GM19397 (cell line): ENCODE results near the gene FOXRED2.
"Not testable (repeated sequence)": the region's sequence is repeated elsewhere in the genome, so short reads cannot be mapped to it uniquely, and the experiment has no call there.

ENCODE experiments used
- ATAC-seq: cut with Tn5 transposase; IDR thresholded peaks from one replicate; pipeline ENCODE4 v1.9.1; 2021; ENCODE audit warnings: mild to moderate bottlenecking, moderate library complexity; ENCODE audit not compliant: unreplicated experiment

FOXRED2 gene

GRCh38 chr22:36470162-36470993 lies 36.5 kb downstream of the FOXRED2 start:
- ATAC-seq = no peak

GRCh38 chr22:36469094-36469710 lies 37.6 kb downstream of the FOXRED2 start:
- no peak for ATAC-seq

GRCh38 chr22:36467946-36468345 lies 38.9 kb downstream of the FOXRED2 start:
- ATAC-seq = no peak

GRCh38 chr22:36467042-36467810 lies 39.6 kb downstream of the FOXRED2 start:
- no peak for ATAC-seq

- ATAC-seq = no peak
Measured at GRCh38 chr22:36466258-36466657, 40.6 kb downstream of the FOXRED2 start.

- ATAC-seq = no peak
Measured at GRCh38 chr22:36465232-36466021, 41.4 kb downstream of the FOXRED2 start.

GRCh38 chr22:36464715-36465231 lies 42.1 kb downstream of the FOXRED2 start:
- no peak for ATAC-seq

- no peak for ATAC-seq
Measured at GRCh38 chr22:36463783-36464184, 43.1 kb downstream of the FOXRED2 start.

GRCh38 chr22:36461665-36462649 lies 44.9 kb downstream of the FOXRED2 start:
- ATAC-seq = no peak

- ATAC-seq = no peak
Measured at GRCh38 chr22:36460202-36460601, 46.6 kb downstream of the FOXRED2 start.

GRCh38 chr22:36457688-36458450 lies 49.0 kb downstream of the FOXRED2 start:
- ATAC-seq = no peak

GRCh38 chr22:36456464-36456845 lies 50.4 kb downstream of the FOXRED2 start:
- ATAC-seq = no peak

GRCh38 chr22:36455571-36456463 lies 51.0 kb downstream of the FOXRED2 start:
- no peak for ATAC-seq

GRCh38 chr22:36454916-36455570 lies 51.8 kb downstream of the FOXRED2 start:
- ATAC-seq = peak; percentile 56

- no peak for ATAC-seq
Measured at GRCh38 chr22:36453855-36454378, 52.9 kb downstream of the FOXRED2 start.

- not testable (repeated sequence) for ATAC-seq
Measured at GRCh38 chr22:36452978-36453607, 53.7 kb downstream of the FOXRED2 start.
